Subcutaneous adipose tissue (tissue), 4 donors: ENCODE measurements around the gene THAP4. TPM values are rescaled to one million over a fixed set of nuclear protein-coding genes. Genes with fewer than 3 reads are reported as not detected.

ENCODE experiments used
- total RNA-seq, 4 donors: library from RNA; depleted of rRNA; stranded (reverse); fragments of >200 nt; gene quantifications; one replicate each; pipeline ENCODE4 v1.1.0, GENCODE V29; 2016
- TF ChIP-seq, protein P1 (sequence below): fragments of 450-650 bp; IDR thresholded peaks from one replicate; pipeline ENCODE4 v1.5.1; 2016; ENCODE audit warnings: low read depth, mild to moderate bottlenecking, control low read depth, antibody characterized with exemption, moderate library complexity

The THAP4 gene
- total RNA-seq, 4 donors from 2014 or later: 24.8 to 54.3 (median 31.1) TPM

DNA sequence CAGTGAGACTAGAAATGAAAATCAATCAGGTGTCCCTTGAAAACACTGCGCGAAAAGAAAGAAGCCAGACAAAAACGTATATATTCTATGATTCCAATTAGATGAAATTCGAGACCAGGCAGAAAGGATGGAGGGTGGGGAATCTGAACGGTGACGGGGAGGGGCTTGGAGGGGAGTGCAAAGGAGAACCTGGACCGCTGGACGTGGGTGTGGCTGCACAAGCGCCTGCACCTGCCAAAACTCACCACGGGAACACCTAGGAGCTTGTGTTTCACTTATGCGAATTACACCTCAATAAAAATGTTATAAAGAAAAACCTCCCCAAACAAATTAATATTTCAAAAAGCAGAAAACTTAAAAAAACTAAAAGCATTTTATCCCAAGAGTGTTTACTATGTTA, 21.9 kb downstream of the THAP4 start:
- TF ChIP-seq, protein P1, sequence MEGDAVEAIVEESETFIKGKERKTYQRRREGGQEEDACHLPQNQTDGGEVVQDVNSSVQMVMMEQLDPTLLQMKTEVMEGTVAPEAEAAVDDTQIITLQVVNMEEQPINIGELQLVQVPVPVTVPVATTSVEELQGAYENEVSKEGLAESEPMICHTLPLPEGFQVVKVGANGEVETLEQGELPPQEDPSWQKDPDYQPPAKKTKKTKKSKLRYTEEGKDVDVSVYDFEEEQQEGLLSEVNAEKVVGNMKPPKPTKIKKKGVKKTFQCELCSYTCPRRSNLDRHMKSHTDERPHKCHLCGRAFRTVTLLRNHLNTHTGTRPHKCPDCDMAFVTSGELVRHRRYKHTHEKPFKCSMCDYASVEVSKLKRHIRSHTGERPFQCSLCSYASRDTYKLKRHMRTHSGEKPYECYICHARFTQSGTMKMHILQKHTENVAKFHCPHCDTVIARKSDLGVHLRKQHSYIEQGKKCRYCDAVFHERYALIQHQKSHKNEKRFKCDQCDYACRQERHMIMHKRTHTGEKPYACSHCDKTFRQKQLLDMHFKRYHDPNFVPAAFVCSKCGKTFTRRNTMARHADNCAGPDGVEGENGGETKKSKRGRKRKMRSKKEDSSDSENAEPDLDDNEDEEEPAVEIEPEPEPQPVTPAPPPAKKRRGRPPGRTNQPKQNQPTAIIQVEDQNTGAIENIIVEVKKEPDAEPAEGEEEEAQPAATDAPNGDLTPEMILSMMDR: no peak

DNA sequence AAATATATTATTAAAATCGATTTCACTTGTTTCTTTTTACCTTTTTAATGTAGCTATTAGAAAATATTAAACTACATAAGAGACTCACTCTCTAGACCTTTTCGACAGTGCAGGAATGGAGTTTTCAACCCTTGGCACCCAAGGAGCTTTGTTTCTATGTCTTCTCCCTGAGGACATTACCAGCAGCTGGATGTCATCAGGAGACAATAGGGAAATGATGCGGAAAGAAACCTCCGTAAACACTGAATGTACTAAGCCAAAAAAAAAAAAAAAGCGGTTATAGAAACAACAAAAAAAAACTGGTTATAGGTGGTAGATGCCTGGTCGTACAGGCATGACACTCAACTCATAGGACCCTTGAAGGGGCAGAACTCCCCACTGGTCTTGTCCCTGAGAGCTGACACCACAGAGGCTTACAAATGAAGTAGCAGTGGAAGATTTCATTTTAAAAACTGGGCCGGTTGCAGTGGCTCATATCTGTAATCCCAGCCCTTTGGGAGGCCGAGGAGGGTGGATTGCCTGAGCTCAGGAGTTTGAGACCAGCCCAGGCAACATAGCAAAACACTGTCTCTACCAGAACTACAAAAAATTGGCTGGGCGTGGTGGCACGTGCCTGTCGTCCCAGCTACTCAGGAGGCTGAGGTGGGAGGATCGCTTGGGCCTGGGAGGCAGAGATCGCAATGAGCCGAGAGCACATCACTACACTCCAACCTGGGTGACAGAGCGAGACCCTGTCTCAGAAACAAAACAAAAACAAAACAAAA, 23.8 kb downstream of the THAP4 start:
- TF ChIP-seq, protein P1: no peak

DNA sequence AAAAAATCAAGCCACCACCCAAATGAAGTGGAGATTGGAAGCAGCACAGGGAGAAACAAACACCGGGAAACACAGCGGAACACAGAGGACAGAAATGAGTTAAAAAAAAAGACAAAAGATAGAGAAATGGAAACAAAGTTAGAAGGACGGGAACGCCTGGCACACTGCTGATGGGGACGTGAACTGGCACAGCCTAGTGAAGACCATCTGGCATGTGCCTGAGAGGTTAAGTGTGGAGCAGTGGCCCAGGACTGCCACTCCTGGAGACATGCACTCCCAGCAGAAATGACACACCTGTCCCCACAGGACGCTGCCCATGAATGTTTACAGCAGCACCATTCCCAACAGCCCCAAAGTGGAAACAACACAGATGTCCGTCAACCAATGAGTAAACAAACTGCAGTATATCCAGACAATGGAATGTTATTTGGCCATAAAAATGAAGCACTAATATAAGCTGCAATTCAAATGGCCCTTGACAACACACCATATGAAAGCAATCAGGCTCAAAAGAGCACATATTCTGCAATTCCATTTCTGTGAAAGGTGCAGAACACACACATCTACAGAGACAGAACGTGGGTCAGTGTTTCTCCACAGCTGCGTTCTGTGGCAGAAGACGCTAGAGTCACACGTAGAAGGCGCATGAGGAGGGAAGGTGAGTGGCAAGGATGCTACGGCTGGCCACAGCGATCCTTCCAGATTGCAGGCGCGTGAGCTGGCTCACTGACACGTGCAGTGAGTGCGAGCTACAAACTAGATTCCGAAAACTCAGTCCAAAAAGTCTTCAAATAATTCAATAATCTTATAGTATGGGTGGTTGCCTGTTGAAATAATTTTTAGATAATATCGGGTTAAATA, 24.6 kb downstream of the THAP4 start:
- TF ChIP-seq, protein P1: no peak

DNA sequence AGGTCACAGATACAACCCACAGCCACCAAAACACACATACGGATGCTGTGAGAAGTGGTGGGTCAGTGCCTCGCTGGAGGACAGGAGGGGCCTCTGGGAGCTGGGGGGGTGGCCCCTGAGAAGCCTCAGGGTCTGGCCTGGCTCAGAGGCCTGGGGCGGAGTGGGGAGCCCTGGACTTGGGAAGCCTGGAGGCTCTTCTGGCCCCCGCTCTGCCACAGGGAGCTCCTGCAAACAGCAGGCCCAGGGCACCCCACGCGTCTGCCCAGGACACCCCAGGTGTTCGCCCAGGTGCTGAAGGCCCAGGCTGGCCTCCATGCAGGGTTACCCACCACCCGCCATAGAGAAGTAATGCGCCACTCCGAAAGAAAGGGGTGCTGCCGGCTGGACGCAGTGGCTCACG, 25.9 kb downstream of the THAP4 start:
- TF ChIP-seq, protein P1: no peak

DNA sequence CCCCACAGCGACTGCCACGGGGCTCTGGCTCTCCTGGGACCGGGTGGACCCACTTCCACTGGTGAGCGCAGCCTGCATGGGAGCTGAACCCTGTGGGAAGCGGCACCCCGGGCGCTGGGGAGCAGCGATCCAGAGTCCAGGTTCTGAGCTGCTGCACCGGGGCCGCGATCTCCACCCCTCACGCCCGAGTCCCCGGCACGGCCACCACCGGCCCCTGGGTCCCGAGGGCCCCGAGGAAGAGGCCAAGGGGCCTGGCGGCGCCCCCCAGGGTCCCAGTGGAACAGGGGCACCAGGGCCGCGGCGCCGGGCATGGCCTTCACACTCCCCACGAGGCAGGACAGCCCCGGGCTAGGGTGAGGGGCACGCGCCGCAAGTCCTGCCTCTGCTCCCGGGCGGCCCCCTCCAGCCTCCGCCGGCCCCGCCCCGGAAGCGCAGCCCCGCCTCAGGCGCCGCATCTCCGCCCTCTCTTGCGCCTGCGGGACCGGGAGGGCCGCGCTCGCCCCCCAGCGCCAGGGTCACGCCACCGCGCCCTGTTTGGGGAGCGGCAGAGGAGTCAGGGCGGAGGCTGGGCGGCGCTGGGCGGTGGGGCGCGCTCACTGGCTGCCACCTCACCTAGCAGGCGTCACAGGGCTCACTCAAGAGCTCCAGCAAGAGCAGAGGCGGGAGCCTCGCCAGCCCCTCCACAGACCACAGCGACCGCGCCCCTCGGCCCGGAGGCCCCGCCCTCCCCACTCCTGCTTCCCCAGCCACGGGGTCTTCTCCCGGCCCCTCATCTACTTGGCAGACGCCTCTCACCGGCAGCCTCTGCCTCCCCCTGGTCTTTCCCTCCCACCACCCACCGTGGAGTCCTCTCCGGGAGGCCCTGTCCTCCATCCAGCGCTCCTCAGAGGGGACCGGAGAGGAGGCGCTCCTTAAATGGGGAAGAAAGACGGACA, 26.8 kb downstream of the THAP4 start:
- TF ChIP-seq, protein P1: no peak

DNA sequence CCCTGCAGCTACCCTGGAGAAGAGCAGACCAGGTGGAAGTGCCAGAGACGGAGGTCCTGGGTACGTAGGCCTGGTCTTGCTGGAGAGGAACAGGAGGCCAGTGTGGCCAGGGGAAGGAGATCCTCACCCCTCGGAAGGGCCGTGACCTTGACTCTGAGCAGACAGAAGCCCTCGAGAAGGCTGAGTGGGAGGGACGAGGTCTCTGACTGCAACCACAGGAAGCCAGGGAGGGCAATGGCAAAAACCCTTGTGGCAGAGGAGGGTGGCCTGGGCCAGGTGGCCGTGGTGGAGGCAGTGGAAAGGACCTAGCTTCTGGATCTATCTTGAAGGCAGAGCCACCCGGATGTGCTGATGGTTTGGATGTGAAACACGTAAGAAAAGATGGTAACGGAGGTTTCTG, 28.1 kb downstream of the THAP4 start:
- TF ChIP-seq, protein P1: no peak
